ENCODE measurements around the gene PSMD12.
"Not testable (repeated sequence)": the region's sequence is repeated elsewhere in the genome, so short reads cannot be mapped to it uniquely, and the experiment has no call there.

The PSMD12 gene

GRCh38 chr17:67311575-67311974 is 54.8 kb downstream of the PSMD12 start:
- no peak for DNase-seq (ENCODE audit: low read depth, low spot score)

GRCh38 chr17:67310406-67310805 is 56.0 kb downstream of the PSMD12 start:
- no peak for DNase-seq (ENCODE audit: low read depth, low spot score)

- not testable (repeated sequence) for DNase-seq (ENCODE audit: low read depth, low spot score)
These were observed 60.7 kb downstream of the PSMD12 start for GRCh38 chr17:67305446-67306235.

- no peak for DNase-seq (ENCODE audit: low read depth, low spot score)
These were observed 68.9 kb downstream of the PSMD12 start for GRCh38 chr17:67297454-67297960.

GRCh38 chr17:67294451-67295199 is 71.8 kb downstream of the PSMD12 start:
- no peak for DNase-seq (ENCODE audit: low read depth, low spot score)

- no peak for DNase-seq (ENCODE audit: low read depth, low spot score)
These were observed 72.8 kb downstream of the PSMD12 start for GRCh38 chr17:67293251-67294203.

GRCh38 chr17:67290711-67291291 is 75.6 kb downstream of the PSMD12 start:
- no peak for DNase-seq (ENCODE audit: low read depth, low spot score)

GRCh38 chr17:67290244-67290643 is 76.1 kb downstream of the PSMD12 start:
- no peak for DNase-seq (ENCODE audit: low read depth, low spot score)

- DNase-seq (ENCODE audit: low read depth, low spot score): peak; percentile 75
These were observed 77.0 kb downstream of the PSMD12 start for GRCh38 chr17:67289181-67289876.

All from brain pericyte (primary cell).